Neuron (in vitro differentiated cells): ENCODE data around the gene MED17.

Experiments
- H2AFZ ChIP-seq: one replicate; pipeline ENCODE4 v1.6.1; 2013; ENCODE audit warnings: low read depth, mild to moderate bottlenecking, inconsistent platforms, low read length, moderate library complexity
- H3K27me3 ChIP-seq: one replicate; pipeline ENCODE4 v1.6.1; 2013; ENCODE audit warnings: low read length; ENCODE audit not compliant: insufficient read depth
- H3K36me3 ChIP-seq: one replicate; pipeline ENCODE4 v1.6.1; 2013; ENCODE audit warnings: low read length; ENCODE audit not compliant: insufficient read depth
- H3K4me1 ChIP-seq: one replicate; pipeline ENCODE4 v1.6.1; 2013; ENCODE audit warnings: low read length; ENCODE audit not compliant: insufficient read depth
- H3K4me3 ChIP-seq: 2 replicates; pipeline ENCODE4 v1.5.1; 2013; ENCODE audit warnings: mild to moderate bottlenecking, low read length, moderate library complexity
- H3K9me3 ChIP-seq: one replicate; pipeline ENCODE4 v1.6.1; 2013; ENCODE audit warnings: low read length

MED17 gene

DNA sequence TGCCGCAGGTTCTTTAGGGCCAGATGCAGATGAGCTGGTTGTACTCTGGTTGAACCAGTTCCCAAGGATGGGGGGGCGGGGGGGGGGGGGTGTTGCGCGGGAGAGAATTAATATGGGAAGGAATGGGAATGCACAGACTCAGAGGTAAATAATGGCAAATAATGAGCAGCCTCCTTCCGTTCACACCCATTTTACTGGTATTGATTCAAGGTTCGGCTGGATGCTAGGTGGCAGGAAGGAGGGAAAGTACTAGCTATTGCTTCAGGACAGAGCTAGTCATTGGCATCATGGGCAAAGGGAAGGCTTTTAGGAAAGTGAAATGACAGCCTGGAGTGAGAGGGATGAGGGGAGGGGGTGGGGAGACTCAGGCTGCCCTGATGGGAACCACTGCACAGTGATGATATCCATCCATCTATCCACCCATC is 66.5 kb downstream of the MED17 start, which contains the start of gene VSTM5:
VSTM5 (minus strand) TSS at position 25 of the 425 bp plus-strand sequence. CDS start 116 bp downstream, outside the sequence.
- Histone ChIP-seq H3K36me3 (no peaks in the 10 kb centered on the region), H2AFZ (no peak within 1 kb of the TSS), H3K9me3 (no peaks in the 10 kb centered on the region), H3K4me1 (no peaks in the 10 kb centered on the region), H3K4me3 (no peak within 1 kb of the TSS), H3K27me3 (peaks cover 4% of the 10 kb centered on the region)

- Histone ChIP-seq H3K4me3 (no peak overlapping the region), H3K9me3 (no peaks in the 10 kb centered on the region), H3K27me3 (peaks cover 4% of the 10 kb centered on the region), H2AFZ (no peak overlapping the region), H3K36me3 (no peaks in the 10 kb centered on the region), H3K4me1 (no peaks in the 10 kb centered on the region)
Measured at GRCh38 chr11:93852242-93852641, 68.2 kb downstream of the MED17 start.

DNA sequence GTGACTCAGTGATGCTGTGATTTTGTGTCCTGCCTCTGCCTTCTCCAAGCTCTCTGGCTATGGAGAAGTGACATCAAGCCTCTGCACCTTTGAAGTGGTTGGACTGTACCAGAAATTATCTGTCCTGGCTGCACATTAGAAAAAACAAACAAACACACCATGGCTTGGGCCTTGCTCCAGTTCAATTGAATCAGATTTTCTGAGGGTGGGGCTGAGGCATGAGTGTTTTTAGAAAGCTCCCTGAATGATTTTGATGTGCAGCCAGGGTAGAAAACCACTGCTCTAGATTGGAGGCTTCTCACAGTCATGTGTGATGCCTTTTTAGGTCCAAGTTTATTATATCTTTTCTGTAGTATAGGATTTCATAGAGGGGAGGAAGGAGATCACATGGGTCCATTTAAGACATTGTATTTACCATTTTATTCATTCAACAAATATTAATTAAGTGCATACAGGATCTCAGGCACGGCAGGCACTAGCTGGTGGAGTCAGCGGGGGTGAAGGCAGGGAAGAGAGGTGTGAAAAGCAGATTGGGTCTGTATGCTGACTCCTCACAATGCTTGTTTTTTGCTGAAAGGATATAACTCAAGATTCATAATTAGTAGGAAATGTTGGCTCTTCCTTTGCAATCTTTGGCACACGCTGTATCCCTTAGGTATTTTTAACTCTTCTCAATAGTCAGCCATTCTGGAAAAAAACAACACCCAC is 73.5 kb downstream of the MED17 start:
- Histone ChIP-seq H3K36me3 (no peaks in the 10 kb centered on the region), H3K4me1 (no peaks in the 10 kb centered on the region), H3K9me3 (no peaks in the 10 kb centered on the region), H3K4me3 (no peak overlapping the region), H3K27me3 (no peaks in the 10 kb centered on the region), H2AFZ (no peak overlapping the region)

DNA sequence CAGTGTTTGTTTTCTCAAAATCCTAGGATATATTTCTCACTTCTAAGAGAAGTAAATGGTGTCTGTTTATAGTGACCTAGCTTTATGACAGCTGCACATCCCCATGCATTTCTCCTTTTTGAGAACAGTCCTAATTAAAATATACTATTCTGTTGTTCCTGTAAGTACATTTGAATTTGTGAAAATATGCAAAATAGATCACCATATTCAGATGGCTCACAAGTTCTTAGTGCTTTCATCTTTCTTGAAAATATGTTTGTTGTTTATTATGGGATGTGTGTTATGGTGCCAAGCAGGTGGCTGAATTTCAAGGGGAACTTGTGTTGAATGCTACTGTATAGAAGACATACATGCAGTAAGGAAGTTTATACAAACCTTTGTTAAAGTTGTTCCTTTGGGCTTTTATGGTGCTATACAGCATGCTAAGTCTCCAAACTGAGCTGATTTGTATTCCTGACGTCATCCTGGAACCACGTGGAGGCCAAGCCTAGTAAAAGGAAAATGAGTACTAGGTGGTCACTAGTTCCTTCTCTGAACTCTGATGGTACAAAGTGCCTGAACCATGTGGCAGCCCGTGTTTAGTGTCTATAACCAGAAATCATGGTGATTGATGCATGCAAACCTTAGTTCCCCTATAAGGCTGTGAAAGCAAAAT is 74.2 kb downstream of the MED17 start:
- no peaks in the 10 kb centered on the region for H3K4me1 ChIP-seq
- no peak overlapping the region for H3K4me3 ChIP-seq
- H3K27me3 ChIP-seq: no peaks in the 10 kb centered on the region
- no peaks in the 10 kb centered on the region for H3K9me3 ChIP-seq
- no peaks in the 10 kb centered on the region for H3K36me3 ChIP-seq
- H2AFZ ChIP-seq: no peak overlapping the region

DNA sequence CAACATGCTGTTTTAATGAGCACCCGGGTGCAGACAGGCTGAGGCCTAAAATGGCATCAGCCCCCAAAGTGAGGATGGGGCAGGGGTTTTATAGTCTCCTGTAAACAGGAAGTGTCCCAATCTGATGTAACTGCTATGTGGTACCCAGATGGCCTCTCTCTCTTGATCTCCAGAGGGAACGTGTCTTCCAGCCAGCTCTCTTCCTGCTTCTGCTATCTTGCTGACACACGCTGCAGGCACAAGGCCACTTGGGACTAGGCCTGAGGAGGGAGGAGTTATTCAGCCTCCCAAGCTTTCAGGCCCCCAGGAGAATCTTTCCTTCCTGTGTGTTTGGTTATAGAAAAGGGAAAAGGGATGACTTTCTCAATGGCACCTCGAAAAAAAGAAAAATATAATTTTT is 77.7 kb downstream of the MED17 start:
- no peaks in the 10 kb centered on the region for H3K27me3 ChIP-seq
- no peaks in the 10 kb centered on the region for H3K4me1 ChIP-seq
- no peak overlapping the region for H3K4me3 ChIP-seq
- H3K36me3 ChIP-seq: no peaks in the 10 kb centered on the region
- no peaks in the 10 kb centered on the region for H3K9me3 ChIP-seq
- H2AFZ ChIP-seq: no peak overlapping the region
